ENCODE measurements around the gene DAPL1. TPM values are rescaled to one million over a fixed set of nuclear protein-coding genes. Genes with fewer than 3 reads are reported as not detected.
"Not testable (repeated sequence)": the region's sequence is repeated elsewhere in the genome, so short reads cannot be mapped to it uniquely, and the experiment has no call there.

The DAPL1 gene
- total RNA-seq, 2 experiments from 2014 or later, result not detected

- H3K4me1 Mint-ChIP-seq; DNase-seq; ATAC-seq; intact Hi-C loops (cut with DNase I, micrococcal nuclease); H3K4me3 Mint-ChIP-seq; H3K27ac Mint-ChIP-seq; H3K27me3 Mint-ChIP-seq; POLR2A ChIA-PET; CTCF ChIA-PET; H3K36me3 Mint-ChIP-seq (ENCODE audit: low read depth); H3K9me3 Mint-ChIP-seq (ENCODE audit: low read depth): not testable (repeated sequence)
Measured at GRCh38 chr2:158860179-158860578, 65.1 kb downstream of the DAPL1 start.

GRCh38 chr2:158861626-158862025 lies 66.5 kb downstream of the DAPL1 start:
- DNase-seq; H3K4me3 Mint-ChIP-seq; ATAC-seq; H3K9me3 Mint-ChIP-seq (ENCODE audit: low read depth); H3K4me1 Mint-ChIP-seq; intact Hi-C loops (cut with DNase I, micrococcal nuclease); H3K27ac Mint-ChIP-seq; POLR2A ChIA-PET; H3K27me3 Mint-ChIP-seq; H3K36me3 Mint-ChIP-seq (ENCODE audit: low read depth); CTCF ChIA-PET: not testable (repeated sequence)

GRCh38 chr2:158865469-158865868 lies 70.4 kb downstream of the DAPL1 start:
- ATAC-seq; H3K27me3 Mint-ChIP-seq; POLR2A ChIA-PET; CTCF ChIA-PET; H3K4me3 Mint-ChIP-seq; H3K9me3 Mint-ChIP-seq (ENCODE audit: low read depth); intact Hi-C loops (cut with DNase I, micrococcal nuclease); H3K27ac Mint-ChIP-seq; DNase-seq; H3K4me1 Mint-ChIP-seq; H3K36me3 Mint-ChIP-seq (ENCODE audit: low read depth): not testable (repeated sequence)

Other genes starting within 250 kb of the DAPL1 start
- gene TANC1, start 173.3 kb downstream of the DAPL1 start, total RNA-seq, result 1 to 10 TPM in 1 of 2 experiments, under 1 TPM in 1; 0.89 to 1.1 TPM

Data from activated CD4-positive, alpha-beta T cell treated with anti-CD3 and anti-CD28 coated beads for 36 hours (primary cell).